Measurements from ENCODE around the gene PSMD6.

DNA sequence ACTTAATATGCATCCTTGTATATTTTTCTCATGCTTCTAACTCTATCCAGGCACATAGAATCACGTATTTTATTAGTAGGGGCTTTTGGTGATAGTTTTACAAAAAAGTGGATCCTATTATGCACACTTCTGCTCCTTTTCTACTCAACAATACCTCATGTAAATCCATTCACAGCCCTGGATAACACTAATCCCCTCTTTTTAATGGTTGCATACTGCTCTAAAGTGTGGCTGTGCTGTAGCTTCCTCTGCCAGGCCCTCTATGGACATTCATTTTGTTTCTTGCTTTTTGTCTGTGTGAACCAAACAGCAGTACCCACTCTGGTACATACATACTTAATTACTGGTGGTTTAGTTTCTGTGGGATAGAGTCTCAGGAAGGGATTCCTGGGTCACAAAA, 59.8 kb downstream of the PSMD6 start:
- TF ChIP-seq, protein P1, sequence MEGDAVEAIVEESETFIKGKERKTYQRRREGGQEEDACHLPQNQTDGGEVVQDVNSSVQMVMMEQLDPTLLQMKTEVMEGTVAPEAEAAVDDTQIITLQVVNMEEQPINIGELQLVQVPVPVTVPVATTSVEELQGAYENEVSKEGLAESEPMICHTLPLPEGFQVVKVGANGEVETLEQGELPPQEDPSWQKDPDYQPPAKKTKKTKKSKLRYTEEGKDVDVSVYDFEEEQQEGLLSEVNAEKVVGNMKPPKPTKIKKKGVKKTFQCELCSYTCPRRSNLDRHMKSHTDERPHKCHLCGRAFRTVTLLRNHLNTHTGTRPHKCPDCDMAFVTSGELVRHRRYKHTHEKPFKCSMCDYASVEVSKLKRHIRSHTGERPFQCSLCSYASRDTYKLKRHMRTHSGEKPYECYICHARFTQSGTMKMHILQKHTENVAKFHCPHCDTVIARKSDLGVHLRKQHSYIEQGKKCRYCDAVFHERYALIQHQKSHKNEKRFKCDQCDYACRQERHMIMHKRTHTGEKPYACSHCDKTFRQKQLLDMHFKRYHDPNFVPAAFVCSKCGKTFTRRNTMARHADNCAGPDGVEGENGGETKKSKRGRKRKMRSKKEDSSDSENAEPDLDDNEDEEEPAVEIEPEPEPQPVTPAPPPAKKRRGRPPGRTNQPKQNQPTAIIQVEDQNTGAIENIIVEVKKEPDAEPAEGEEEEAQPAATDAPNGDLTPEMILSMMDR (IDR thresholded peaks at IDR 0.05; ENCODE audit: insufficient read depth, low read depth, low read length): no peak
- TF ChIP-seq EZH2 (IDR thresholded peaks at IDR 0.05; ENCODE audit: insufficient read depth, low read length): no peak

Data from astrocyte (in vitro differentiated cells and primary cell).